Measurements from ENCODE around the gene CERT1.

CERT1 gene

GRCh38 chr5:75441560-75441959 lies 69.9 kb downstream of the CERT1 start:
- TF ChIP-seq ZFX (IDR thresholded peaks at IDR 0.05) (no peak), CTCF (conservative IDR thresholded peaks at IDR 0.05) (no peak)
- no peak overlapping the region for H3K27ac ChIP-seq

GRCh38 chr5:75439276-75439675 lies 72.2 kb downstream of the CERT1 start:
- no peak for TF ChIP-seq ZFX (IDR thresholded peaks at IDR 0.05)
- TF ChIP-seq CTCF (conservative IDR thresholded peaks at IDR 0.05) = no peak
- no peak overlapping the region for H3K27ac ChIP-seq

DNA sequence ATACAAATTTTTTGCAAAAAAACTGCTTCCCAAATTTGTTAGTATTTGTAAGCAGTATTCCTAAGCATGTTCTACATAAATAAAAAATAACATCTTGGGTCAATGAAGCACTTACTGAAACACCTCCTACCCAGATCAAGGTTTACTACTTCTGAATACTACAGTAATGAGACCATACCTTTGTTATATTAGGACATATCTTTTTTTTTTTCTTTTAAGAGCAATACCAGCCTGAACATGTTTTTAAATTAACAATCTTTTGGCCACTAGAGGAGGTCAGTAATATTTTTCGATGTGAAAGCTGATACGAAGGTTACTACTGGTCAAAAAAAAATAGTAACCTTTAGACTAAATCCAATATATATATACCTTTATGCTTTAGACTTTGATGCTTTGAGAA lies 72.7 kb downstream of the CERT1 start:
- H3K27ac ChIP-seq = no peak overlapping the region
- TF ChIP-seq ZFX (IDR thresholded peaks at IDR 0.05) = no peak
- TF ChIP-seq CTCF (conservative IDR thresholded peaks at IDR 0.05) = peak; percentile 34

DNA sequence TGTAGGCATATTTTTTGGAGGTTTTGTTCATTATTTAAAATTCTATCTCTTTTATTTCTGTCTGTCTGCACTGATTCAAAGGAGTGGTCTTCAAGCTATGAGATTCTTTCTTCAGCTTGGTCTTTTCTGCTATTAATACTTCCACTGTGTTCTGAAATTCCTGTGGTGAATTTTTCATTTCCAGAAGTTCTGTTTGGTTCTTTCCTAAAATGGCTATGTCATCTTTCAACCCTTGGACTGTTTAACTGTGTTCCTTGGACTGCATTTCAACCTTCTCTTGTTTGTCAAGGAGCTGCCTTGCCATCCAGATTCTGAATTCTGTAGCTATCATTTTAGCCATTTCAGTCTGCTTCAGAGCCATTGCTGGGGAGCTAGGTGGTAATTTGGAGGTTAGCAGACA lies 76.3 kb downstream of the CERT1 start:
- H3K27ac ChIP-seq = no peak overlapping the region
- TF ChIP-seq ZFX (IDR thresholded peaks at IDR 0.05) (no peak), CTCF (conservative IDR thresholded peaks at IDR 0.05) (no peak)

GRCh38 chr5:75433814-75434506 lies 77.5 kb downstream of the CERT1 start:
- H3K27ac ChIP-seq = no peak overlapping the region
- TF ChIP-seq ZFX (IDR thresholded peaks at IDR 0.05) = no peak
- no peak for TF ChIP-seq CTCF (conservative IDR thresholded peaks at IDR 0.05)

DNA sequence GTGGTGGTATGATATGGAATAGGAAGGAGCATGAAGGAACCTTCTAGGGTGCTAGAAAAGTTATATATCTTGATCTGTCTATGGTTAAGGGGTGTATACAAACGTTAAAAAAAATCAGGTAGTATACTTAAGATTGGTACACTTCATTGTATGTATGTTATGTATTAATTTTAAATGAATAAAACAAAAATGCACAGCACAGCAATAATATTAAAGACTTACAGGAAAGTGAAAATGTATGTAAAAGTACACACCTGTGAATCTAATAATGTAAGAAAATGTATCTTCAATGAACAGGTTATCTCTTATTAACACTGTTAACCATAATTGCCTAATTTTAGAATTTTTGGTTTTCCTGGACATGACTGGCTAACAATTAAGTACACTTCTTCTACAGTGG lies 97.2 kb downstream of the CERT1 start:
- no peak overlapping the region for H3K27ac ChIP-seq
- TF ChIP-seq ZFX (IDR thresholded peaks at IDR 0.05) (no peak), CTCF (conservative IDR thresholded peaks at IDR 0.05) (no peak)

DNA sequence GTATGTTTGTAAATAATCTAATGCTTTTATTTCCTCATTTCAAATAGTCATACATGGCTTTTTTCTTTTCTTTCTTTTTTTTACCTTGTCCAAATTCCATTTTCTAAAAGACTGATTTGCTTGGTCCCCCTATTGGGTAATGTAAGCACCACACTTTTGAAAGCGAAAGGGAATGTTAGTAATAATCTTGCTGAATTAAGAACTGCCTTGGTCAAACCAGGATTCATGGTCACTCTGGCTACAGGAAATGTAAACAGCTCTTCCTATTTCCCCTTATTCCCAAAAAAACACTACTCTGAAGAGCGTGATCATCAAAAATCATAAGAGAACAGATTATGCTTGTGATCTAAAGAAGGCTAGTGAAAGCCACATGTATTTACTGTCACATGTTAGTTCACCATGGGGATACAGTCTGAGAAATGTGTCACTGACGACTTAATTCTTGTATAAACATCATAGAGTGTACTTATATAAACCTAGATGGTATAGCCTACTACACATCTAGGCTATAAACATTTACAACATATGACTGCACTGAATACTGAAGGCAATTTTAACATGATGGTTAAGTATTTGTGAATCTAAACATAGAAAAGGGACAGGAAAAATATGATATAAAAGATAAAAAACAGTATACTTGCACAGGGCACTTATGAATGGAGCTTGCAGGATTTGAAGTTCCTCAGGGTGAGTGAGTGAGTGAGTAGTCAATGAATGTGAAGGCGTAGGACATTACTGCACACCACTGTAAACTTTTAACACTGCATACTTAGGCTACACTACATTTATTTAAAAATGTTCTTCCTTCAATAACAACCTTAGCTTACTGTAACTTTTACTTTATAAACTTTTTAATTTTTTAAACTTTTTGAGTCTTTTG lies 99.1 kb downstream of the CERT1 start:
- H3K27ac ChIP-seq = no peak overlapping the region

More for the DNA sequence above, 99.1 kb downstream of the CERT1 start:
- no peak for TF ChIP-seq ZFX (IDR thresholded peaks at IDR 0.05)
- TF ChIP-seq CTCF (conservative IDR thresholded peaks at IDR 0.05) = no peak
